Body of pancreas (tissue), 4 donors: Measurements from ENCODE around the gene SMIM35. TPM values are rescaled to one million over a fixed set of nuclear protein-coding genes. Genes with fewer than 3 reads are reported as not detected.

ENCODE experiments used
- ATAC-seq: fragments of 150-250 bp; one replicate; pipeline ENCODE4 v1.9.1; 2016
- DNase-seq, 4 donors: peaks; one replicate each; pipeline ENCODE4 v3.0.0-alpha.2; 2019
- H3K27ac ChIP-seq, 4 donors: fragments of 200-600 bp; sonication (generic); 1 replicate in 3 of 4; 2 replicates in 1 of 4; pipeline versions ENCODE4 v1.5.1 to v1.6.1; 2016 to 2019; ENCODE audit warnings: mild to moderate bottlenecking in 1 of 4, mixed read lengths in 1 of 4, moderate library complexity in 1 of 4
- H3K27me3 ChIP-seq, 2 donors: fragments of 200-600 bp; sonication (generic); one replicate each; pipeline ENCODE4 v1.6.0; 2016; ENCODE audit warnings: mild to moderate bottlenecking in 1 of 2
- H3K36me3 ChIP-seq, 2 donors: fragments of 200-600 bp; sonication (generic); replicated peaks in 1 of 2; 2 replicates each; pipeline ENCODE4 v1.5.1; 2016; ENCODE audit warnings: low read depth in 2 of 2; ENCODE audit not compliant: insufficient read depth in 1 of 2
- H3K4me1 ChIP-seq: fragments of 200-600 bp; sonication (generic); one replicate; pipeline ENCODE4 v1.6.0; 2016
- H3K4me3 ChIP-seq, 2 donors: fragments of 200-600 bp; sonication (generic); 1 replicate in 1 of 2; 2 replicates in 1 of 2; pipeline ENCODE4 v1.5.1; 2016 to 2019
- H3K9me3 ChIP-seq, 3 donors: fragments of 200-600 bp; sonication (generic); 1 replicate in 2 of 3; 2 replicates in 1 of 3; pipeline ENCODE4 v1.5.1; 2016
- CTCF ChIP-seq, 7 experiments: fragments of 450-650 bp in 4 of 7; fragments of 200-600 bp in 3 of 7; sonication (generic) in 3 of 7; IDR thresholded peaks; one replicate each; pipeline ENCODE4 v1.5.1; 2016 to 2019; ENCODE audit warnings: antibody characterized with exemption in 7 of 7
- POLR2A ChIP-seq, 3 donors: fragments of 450-650 bp; IDR thresholded peaks; one replicate each; pipeline ENCODE4 v1.6.1; 2016; ENCODE audit warnings: antibody characterized with exemption in 3 of 3, mild to moderate bottlenecking in 2 of 3
- WGBS, 2 donors: methylation state at CpG; one replicate each; pipeline ENCODE4 v1.1.5; 2017; 5-methylcytosine and 5-hydroxymethylcytosine counted together
- intact Hi-C: fragments of 100-400 bp; cut with DNase I; formaldehyde crosslinking; loops from one replicate; pipeline ENCODE4 v1.15.1; 2023
- total RNA-seq, 2 donors: library from RNA; depleted of rRNA; stranded (reverse); fragments of >200 nt; gene quantifications; one replicate each; pipeline ENCODE4 v1.1.0, GENCODE V29; 2016

SMIM35 gene
- total RNA-seq, 2 donors from 2014 or later: not detected

- ATAC-seq: no peak
- WGBS, 2 donors: 78 to 82% methylated on average over 10 of the region's 10 CpGs
- intact Hi-C loops: no loop called here
Measured at GRCh38 chr11:117961896-117962295, 124.9 kb downstream of the SMIM35 start.

GRCh38 chr11:117960406-117960805 lies 126.4 kb downstream of the SMIM35 start:
- DNase-seq (no peak), ATAC-seq (no peak)
- Histone ChIP-seq H3K4me1 (no peaks in the 10 kb centered on the region), H3K4me3 (no peak overlapping the region), H3K27ac (peak overlapping the region in 1 of 4 donors; percentile 54), H3K9me3 (no peaks in the 10 kb centered on the region), H3K36me3 (no peaks in the 10 kb centered on the region), H3K27me3 (no peaks in the 10 kb centered on the region)
- TF ChIP-seq CTCF (IDR thresholded peaks at IDR 0.05) (no peak), POLR2A (IDR thresholded peaks at IDR 0.05) (no peak)
- WGBS, 2 donors: 58 to 67% methylated on average over 1 of the region's 1 CpG
- intact Hi-C loops: no loop called here

More at GRCh38 chr11:117961896-117962295, 124.9 kb downstream of the SMIM35 start:
- no peak for DNase-seq
- Histone ChIP-seq H3K27ac (no peak overlapping the region), H3K4me3 (no peak overlapping the region), H3K27me3 (no peaks in the 10 kb centered on the region), H3K4me1 (no peaks in the 10 kb centered on the region), H3K36me3 (no peaks in the 10 kb centered on the region), H3K9me3 (no peaks in the 10 kb centered on the region)
- TF ChIP-seq POLR2A (IDR thresholded peaks at IDR 0.05) (no peak), CTCF (IDR thresholded peaks at IDR 0.05) (no peak)

- no peaks in the 10 kb centered on the region for H3K36me3 ChIP-seq
- ATAC-seq (no peak), DNase-seq (no peak)
- no peaks in the 10 kb centered on the region for H3K27me3 ChIP-seq
- TF ChIP-seq POLR2A (IDR thresholded peaks at IDR 0.05) (no peak), CTCF (IDR thresholded peaks at IDR 0.05) (no peak)
- no peaks in the 10 kb centered on the region for H3K9me3 ChIP-seq
- intact Hi-C loops: no loop called here
- WGBS, 2 donors: 39 to 46% methylated on average over 1 of the region's 1 CpG
- peak overlapping the region in 1 of 4 donors; percentile 54 for H3K27ac ChIP-seq
- H3K4me1 ChIP-seq: no peaks in the 10 kb centered on the region
- H3K4me3 ChIP-seq: no peak overlapping the region
Measured at GRCh38 chr11:117959438-117960149, 127.2 kb downstream of the SMIM35 start.

- Histone ChIP-seq H3K4me3 (no peak overlapping the region), H3K27ac (no peak overlapping the region), H3K9me3 (no peaks in the 10 kb centered on the region), H3K27me3 (no peaks in the 10 kb centered on the region), H3K4me1 (no peaks in the 10 kb centered on the region), H3K36me3 (no peaks in the 10 kb centered on the region)
- no peak for ATAC-seq
- TF ChIP-seq POLR2A (IDR thresholded peaks at IDR 0.05) (no peak), CTCF (IDR thresholded peaks at IDR 0.05) (no peak)
- DNase-seq: no peak
- WGBS, 2 donors: 94 to 100% methylated on average over 1 of the region's 1 CpG
- intact Hi-C loops: no loop called here
Measured at GRCh38 chr11:117958949-117959348, 127.8 kb downstream of the SMIM35 start.

Other genes with a start within 250 kb of the SMIM35 start
- 10 to 100 TPM; 16.8 to 23.9 TPM for gene FXYD6, start 210.3 kb downstream of the SMIM35 start, total RNA-seq
- 1 to 10 TPM; 1.6 to 4.9 TPM for gene TMPRSS13, start 157.6 kb downstream of the SMIM35 start, total RNA-seq
- gene IL10RA, start 100.6 kb downstream of the SMIM35 start, total RNA-seq: 10 to 100 TPM in 1 of 2 donors, 1 to 10 TPM in 1; 7.3 to 10.2 TPM
- gene TMPRSS4, start 9.9 kb downstream of the SMIM35 start, total RNA-seq: 1 to 10 TPM in 1 of 2 donors, not detected in 1; 6.5 TPM
- 1 to 10 TPM in 1 of 2 donors, under 1 TPM in 1; 0.33 to 1.6 TPM for gene SCN4B, start 65.9 kb upstream of the SMIM35 start, total RNA-seq
- under 1 TPM in 1 of 2 donors, not detected in 1; under 0.01 TPM for gene SCN2B, start 89.7 kb upstream of the SMIM35 start, total RNA-seq
- 1 to 10 TPM in 1 of 2 donors, under 1 TPM in 1; 0.99 to 4.9 TPM for gene JAML, start 138.0 kb upstream of the SMIM35 start, total RNA-seq
- 1 to 10 TPM; 4.0 to 8.0 TPM for gene MPZL3, start 165.4 kb upstream of the SMIM35 start, total RNA-seq
- 10 to 100 TPM; 19.7 to 48.5 TPM for gene MPZL2, start 177.3 kb upstream of the SMIM35 start, total RNA-seq
- gene CD3E, start 217.8 kb upstream of the SMIM35 start, total RNA-seq: 1 to 10 TPM in 1 of 2 donors, under 1 TPM in 1; 0.99 to 3.1 TPM